GM12873 (cell line): Measurements from ENCODE around the gene CORO2B.

Experiments
- TF ChIP-seq, protein P1 (sequence below): IDR thresholded peaks from 2 replicates; pipeline ENCODE4 v1.5.1; 2012; ENCODE audit warnings: low read depth, mild to moderate bottlenecking, moderate library complexity, low read length, control low read depth; ENCODE audit not compliant: insufficient read depth; ENCODE audit errors: missing control alignments

CORO2B gene

DNA sequence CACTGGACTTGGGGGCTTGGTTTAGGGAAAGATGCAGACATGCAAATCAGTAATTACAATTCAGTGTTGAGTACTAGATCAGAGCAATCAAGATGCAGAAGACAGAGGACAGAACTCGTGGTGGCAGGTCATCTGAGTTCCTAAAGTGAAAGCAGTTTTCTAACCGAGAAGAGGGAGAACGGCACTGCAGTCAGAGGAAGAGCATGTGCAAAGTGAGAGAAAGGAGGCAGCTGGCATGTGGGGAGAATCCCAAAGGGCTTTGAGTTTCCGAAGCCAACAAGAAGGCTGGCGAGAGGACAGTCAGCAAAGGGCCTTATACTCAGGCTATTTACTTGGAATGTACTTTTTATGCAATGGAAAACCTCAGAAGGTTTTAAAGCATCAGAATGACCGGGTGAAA, 154.9 kb downstream of the CORO2B start:
- TF ChIP-seq, protein P1, sequence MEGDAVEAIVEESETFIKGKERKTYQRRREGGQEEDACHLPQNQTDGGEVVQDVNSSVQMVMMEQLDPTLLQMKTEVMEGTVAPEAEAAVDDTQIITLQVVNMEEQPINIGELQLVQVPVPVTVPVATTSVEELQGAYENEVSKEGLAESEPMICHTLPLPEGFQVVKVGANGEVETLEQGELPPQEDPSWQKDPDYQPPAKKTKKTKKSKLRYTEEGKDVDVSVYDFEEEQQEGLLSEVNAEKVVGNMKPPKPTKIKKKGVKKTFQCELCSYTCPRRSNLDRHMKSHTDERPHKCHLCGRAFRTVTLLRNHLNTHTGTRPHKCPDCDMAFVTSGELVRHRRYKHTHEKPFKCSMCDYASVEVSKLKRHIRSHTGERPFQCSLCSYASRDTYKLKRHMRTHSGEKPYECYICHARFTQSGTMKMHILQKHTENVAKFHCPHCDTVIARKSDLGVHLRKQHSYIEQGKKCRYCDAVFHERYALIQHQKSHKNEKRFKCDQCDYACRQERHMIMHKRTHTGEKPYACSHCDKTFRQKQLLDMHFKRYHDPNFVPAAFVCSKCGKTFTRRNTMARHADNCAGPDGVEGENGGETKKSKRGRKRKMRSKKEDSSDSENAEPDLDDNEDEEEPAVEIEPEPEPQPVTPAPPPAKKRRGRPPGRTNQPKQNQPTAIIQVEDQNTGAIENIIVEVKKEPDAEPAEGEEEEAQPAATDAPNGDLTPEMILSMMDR = no peak

DNA sequence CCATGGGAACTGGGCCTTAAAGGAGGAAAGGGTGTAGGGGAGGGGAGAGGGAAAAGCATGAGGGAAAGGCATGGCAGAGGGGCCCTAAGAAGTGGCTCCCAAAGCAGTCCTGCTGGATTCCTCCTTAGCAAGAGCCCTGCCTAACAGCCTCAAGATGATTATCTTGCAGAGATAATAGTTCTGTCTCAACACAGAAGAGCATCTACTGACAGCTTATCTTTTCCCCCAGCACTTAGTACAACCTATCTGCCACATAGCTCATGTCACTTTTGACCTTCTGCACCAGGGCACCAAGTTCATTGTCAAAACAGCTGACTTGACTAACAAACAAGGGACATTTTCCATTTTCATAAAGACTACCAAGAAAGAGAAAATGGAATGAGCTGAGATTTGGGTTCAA, 155.6 kb downstream of the CORO2B start:
- TF ChIP-seq, protein P1 = no peak

DNA sequence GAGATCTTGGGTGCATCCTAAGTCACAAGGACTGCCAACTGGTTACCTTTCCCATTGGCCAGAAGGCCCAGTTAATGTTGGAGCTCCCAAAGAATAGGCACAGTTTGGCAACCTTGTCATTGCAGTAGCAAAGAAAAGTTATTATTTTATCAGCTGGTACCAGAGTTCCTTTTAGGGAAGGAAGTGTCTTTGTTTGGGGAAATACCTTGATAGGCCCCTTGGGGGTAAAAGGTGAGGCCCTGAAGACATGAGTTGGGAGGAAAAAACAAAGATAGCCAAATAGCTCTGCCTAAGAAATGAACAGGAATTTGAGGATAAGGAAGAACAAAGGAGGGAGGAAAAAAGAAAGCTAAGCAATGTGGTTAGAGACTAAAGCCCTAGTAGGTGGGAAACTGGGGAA, 156.1 kb downstream of the CORO2B start:
- TF ChIP-seq, protein P1 = no peak

DNA sequence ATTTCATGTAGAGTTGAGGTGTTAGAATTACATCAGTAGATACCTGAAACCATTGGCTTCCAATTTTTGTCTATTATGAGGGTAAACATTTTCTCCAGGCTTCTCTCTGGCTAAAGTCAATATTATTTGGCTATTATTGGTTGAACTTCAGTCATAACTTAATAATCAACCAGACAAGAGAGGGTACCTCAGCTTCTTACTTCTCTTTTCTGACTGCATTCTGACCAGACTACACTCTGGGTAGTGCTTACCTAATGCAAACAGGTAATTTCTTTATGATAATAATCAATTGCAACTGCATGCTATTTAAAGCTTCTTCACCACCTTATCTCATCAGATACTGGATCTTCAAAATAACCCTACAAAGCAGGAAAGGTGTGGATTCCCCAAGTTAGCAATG, 156.8 kb downstream of the CORO2B start:
- TF ChIP-seq, protein P1 = no peak

DNA sequence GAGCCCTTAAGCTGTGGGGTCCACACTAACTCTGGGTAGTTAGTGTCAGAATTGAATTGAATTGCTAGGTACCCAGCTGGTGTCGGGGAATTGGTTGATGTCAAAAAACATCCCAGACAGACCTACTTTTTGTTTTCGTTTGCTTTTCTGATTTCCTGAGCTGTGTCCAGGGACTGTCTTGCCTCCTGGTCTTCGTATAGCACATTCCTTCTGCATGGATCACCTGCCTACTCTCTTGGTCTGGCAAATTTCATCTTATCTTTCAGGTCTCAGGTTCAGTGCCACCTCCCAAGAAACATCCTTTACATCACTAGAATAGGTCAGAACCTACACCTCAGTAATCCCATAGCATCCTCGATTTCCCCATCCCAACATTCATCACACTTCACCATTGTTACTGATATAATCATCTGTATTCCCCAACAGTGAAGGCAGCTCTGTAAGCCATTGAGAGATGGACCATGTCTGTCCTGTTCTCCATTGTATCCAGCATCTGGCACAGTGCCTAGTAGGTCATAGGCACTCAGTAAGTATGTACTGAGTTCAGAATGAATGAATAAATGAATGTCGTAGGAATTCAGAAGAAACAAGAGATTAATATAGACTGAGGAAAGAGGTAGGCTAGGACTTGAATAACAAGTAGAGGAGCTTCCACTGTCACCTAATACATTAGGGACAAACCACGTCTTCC, 160.7 kb downstream of the CORO2B start:
- TF ChIP-seq, protein P1 = no peak

DNA sequence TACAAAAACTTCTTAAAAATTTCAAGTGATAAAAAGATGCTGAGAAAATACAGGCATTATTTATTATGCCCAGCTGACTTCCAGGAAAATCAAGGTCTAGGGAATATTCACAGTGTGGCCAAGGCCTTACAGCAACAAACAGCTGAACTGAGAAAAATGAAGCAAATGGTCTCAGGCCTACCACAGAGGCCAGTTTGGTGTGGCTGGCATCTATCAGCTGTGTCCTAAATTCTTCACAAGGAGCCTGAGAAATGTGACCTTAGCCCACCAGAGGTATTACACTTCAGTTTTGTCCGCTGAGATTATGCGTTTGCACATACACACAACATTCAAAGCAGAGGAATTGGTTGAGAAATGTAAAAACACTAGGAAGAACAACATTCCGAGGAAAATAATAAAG, 164.5 kb downstream of the CORO2B start:
- TF ChIP-seq, protein P1 = no peak

DNA sequence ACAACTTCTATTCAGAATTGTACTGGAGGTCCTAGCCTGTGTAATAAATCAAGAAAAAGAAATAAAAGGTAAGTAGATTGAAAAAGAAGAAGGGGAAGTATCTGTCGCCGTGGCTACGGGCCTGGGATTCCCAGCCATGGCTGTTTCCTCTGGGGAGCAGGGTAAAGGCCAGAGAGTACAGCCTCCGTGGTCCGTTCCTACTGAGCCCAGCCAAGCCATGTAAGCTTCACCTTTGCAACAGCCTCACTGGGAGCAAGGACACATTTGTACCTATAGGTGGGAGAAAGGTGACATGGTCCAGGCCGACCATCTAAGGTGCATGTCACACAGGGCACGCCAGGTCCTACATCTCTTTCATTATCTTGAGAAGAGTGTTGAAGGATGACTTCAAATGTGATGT, 170.6 kb downstream of the CORO2B start:
- TF ChIP-seq, protein P1 = no peak
